IMR-90 (cell line): Measurements from ENCODE around the gene ROR2.

ENCODE experiments used
- CTCF ChIP-seq: conservative IDR thresholded peaks from 2 replicates; pipeline ENCODE4 v1.5.1; 2012; ENCODE audit warnings: mild to moderate bottlenecking, low read depth, low read length, improper control_type of control experiment
- MXI1 ChIP-seq: IDR thresholded peaks from 2 replicates; pipeline ENCODE4 v1.6.1; 2012; ENCODE audit warnings: low read depth, mild to moderate bottlenecking, low read length, moderate library complexity, borderline replicate concordance
- POLR2A ChIP-seq: IDR thresholded peaks from 2 replicates; pipeline ENCODE4 v1.6.1; 2012; ENCODE audit warnings: mild to moderate bottlenecking, low read depth, low read length

GRCh38 chr9:91714874-91715615 is 235.0 kb downstream of the ROR2 start:
- no peak for TF ChIP-seq MXI1
- no peak for TF ChIP-seq POLR2A
- TF ChIP-seq CTCF = no peak
